ENCODE results near the gene RFNG. TPM values are rescaled to one million over a fixed set of nuclear protein-coding genes. Genes with fewer than 3 reads are reported as not detected.

The RFNG gene
- polyA plus RNA-seq, 1 experiment = 23.7 TPM

GRCh38 chr17:82005701-82006348, 45.8 kb downstream of the RFNG start:
- CTCF ChIA-PET = interaction anchor here (4.5 kb wide), 1 partner anchor 14 kb away, joined by 28 read pairs; no protein-coding TSS in a partner anchor
- Histone ChIP-seq H3K27me3 (ENCODE audit: control insufficient read depth, insufficient read depth, low read length) (no peaks in the 10 kb centered on the region), H3K36me3 (ENCODE audit: control insufficient read depth, insufficient read depth, low read length) (no peaks in the 10 kb centered on the region; the same call in 1 of the 2 replicates), H3K4me3 (ENCODE audit: low read depth, low read length) (no peak overlapping the region)
- TF ChIP-seq, protein P1, sequence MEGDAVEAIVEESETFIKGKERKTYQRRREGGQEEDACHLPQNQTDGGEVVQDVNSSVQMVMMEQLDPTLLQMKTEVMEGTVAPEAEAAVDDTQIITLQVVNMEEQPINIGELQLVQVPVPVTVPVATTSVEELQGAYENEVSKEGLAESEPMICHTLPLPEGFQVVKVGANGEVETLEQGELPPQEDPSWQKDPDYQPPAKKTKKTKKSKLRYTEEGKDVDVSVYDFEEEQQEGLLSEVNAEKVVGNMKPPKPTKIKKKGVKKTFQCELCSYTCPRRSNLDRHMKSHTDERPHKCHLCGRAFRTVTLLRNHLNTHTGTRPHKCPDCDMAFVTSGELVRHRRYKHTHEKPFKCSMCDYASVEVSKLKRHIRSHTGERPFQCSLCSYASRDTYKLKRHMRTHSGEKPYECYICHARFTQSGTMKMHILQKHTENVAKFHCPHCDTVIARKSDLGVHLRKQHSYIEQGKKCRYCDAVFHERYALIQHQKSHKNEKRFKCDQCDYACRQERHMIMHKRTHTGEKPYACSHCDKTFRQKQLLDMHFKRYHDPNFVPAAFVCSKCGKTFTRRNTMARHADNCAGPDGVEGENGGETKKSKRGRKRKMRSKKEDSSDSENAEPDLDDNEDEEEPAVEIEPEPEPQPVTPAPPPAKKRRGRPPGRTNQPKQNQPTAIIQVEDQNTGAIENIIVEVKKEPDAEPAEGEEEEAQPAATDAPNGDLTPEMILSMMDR (IDR thresholded peaks at IDR 0.05; ENCODE audit: insufficient read depth, low read depth, low read length) = no peak
- DNase-seq (ENCODE audit: low read depth) = no peak
- POLR2A ChIA-PET = no interaction called here

DNA sequence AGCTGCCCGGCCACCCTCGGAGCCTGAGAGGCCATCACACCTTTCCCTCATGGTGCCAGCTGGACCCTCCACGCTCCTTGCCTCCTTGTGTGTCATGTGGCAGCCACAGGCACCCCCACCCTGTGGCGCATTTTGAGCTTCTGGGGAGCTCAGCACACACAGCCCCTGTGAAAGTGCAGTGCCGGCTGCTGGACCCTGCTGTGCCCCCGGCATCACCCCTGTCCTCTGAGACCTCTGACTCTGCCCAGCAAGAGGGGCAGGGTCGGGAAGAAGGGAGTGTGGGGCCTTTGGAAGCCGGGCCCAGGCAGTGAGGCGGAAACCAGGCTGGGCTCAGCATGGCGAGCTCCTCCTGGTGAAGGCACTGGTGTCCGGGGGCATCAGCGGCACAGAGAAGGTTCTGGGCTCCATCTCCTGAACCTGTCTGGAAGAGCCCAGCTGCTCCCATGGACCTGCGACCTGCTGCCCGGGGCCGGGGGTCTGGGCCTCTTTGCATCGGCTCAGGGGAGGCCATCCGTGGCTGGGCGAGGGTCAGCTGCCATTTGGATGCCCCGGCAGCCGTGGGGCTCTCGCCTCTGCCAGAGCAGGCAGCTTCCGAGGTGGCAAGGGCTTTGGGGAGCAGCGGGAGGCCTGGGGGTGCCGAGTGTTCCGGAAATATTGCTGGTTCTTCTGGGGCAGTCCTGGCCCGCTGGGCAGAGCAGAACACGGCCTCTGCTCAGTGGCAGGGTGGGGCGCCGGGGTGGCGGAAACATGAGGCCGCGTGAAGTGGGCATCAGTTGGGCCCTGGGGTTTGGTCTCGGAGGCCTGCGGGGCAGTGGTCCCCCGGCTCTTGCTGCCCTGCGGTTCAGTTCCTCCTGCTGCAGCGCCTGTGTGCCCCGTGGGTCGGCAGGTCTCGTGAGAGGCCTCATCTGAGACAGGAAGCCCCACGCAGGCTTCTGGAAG, 46.8 kb downstream of the RFNG start:
- TF ChIP-seq, protein P1 (IDR thresholded peaks at IDR 0.05; ENCODE audit: insufficient read depth, low read depth, low read length) = no peak
- Histone ChIP-seq H3K36me3 (ENCODE audit: control insufficient read depth, insufficient read depth, low read length) (no peaks in the 10 kb centered on the region; the same call in 1 of the 2 replicates), H3K27me3 (ENCODE audit: control insufficient read depth, insufficient read depth, low read length) (no peaks in the 10 kb centered on the region), H3K4me3 (ENCODE audit: low read depth, low read length) (no peak overlapping the region)
- ChIA-PET CTCF (interaction anchor here (0.9 to 4.5 kb wide), 6 partner anchors 9 to 296 kb away, joined by 3 to 28 read pairs (median 4); partner anchors contain the start of gene NOTUM), POLR2A (interaction anchor here (1.5 kb wide), 1 partner anchor 13 kb away, joined by 4 read pairs; no protein-coding TSS in a partner anchor)
- DNase-seq (ENCODE audit: low read depth) = no peak

GRCh38 chr17:82003411-82004381, 47.9 kb downstream of the RFNG start:
- TF ChIP-seq, protein P1 (IDR thresholded peaks at IDR 0.05; ENCODE audit: insufficient read depth, low read depth, low read length) = peak; percentile 15; the same call in 1 of the 2 replicates
- Histone ChIP-seq H3K27me3 (ENCODE audit: control insufficient read depth, insufficient read depth, low read length) (no peaks in the 10 kb centered on the region), H3K4me3 (ENCODE audit: low read depth, low read length) (no peak overlapping the region), H3K36me3 (ENCODE audit: control insufficient read depth, insufficient read depth, low read length) (no peaks in the 10 kb centered on the region; the same call in 1 of the 2 replicates)
- ChIA-PET CTCF (interaction anchor here (0.7 to 4.5 kb wide), 10 partner anchors 8 to 297 kb away, joined by 3 to 28 read pairs (median 4); partner anchors contain the start of genes DCXR and NOTUM), POLR2A (interaction anchor here (0.7 to 1.5 kb wide), 2 partner anchors 12 to 71 kb away, joined by 3 to 4 read pairs; no protein-coding TSS in a partner anchor)
- peak; percentile 87 for DNase-seq (ENCODE audit: low read depth)

- H3K36me3 ChIP-seq (ENCODE audit: control insufficient read depth, insufficient read depth, low read length) = no peaks in the 10 kb centered on the region; the same call in 1 of the 2 replicates
- H3K4me3 ChIP-seq (ENCODE audit: low read depth, low read length) = no peak overlapping the region
- TF ChIP-seq, protein P1 (IDR thresholded peaks at IDR 0.05; ENCODE audit: insufficient read depth, low read depth, low read length) = no peak
- POLR2A ChIA-PET = no interaction called here
- H3K27me3 ChIP-seq (ENCODE audit: control insufficient read depth, insufficient read depth, low read length) = no peaks in the 10 kb centered on the region
- no peak for DNase-seq (ENCODE audit: low read depth)
- CTCF ChIA-PET = interaction anchor here (4.5 kb wide), 1 partner anchor 18 kb away, joined by 28 read pairs; no protein-coding TSS in a partner anchor
Observed at GRCh38 chr17:82001571-82002056, 50.0 kb downstream of the RFNG start.

Data from BJ (cell line).